ENCODE measurements around the gene EFEMP2. TPM values are rescaled to one million over a fixed set of nuclear protein-coding genes. Genes with fewer than 3 reads are reported as not detected.

The EFEMP2 gene
- total RNA-seq, 1 donor from 2014 or later, result 97.3 TPM

DNA sequence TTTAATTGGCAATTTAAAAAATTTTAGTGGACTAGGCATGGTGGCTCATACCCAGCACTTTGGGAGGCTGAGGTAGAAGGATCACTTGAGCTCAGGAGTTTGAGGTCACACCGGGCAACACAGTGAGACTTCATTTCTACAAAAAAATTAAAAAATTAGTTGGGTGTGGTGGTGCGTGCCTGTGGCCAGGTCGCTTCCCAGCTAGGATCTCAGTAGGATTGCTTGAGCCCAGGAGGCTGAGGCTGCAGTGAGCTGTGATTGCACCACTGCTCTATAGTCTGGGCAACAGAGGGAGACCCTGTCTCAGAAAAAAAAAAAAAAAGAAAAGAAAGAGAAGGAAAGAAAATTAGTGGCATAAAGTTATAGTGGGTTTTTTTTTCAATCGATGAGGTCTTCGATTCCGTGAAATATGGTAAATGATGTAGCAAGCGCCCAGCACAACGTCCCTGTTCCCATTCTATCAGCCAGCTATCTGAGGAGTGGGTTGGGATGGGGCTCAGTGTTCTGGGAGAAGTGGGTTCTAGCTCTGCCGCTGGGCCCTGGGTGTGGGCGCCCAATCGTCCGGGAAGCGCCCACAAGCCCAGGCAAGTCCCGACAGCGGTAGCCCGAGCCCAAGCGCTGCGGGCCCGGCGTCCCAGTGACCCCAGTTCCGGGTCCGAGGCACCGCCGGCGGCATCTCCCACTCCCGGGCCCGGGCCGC, 26.2 kb upstream of the EFEMP2 start:
- H3K9me3 Mint-ChIP-seq (ENCODE audit: unreplicated experiment), result no peaks in the 10 kb centered on the region
- Histone ChIP-seq H3K4me3 (ENCODE audit: insufficient read depth, low read depth, low read length) (peak overlapping the region; percentile 94), H3K27me3 (ENCODE audit: insufficient read depth, low read length) (no peaks in the 10 kb centered on the region), H4K20me1 (ENCODE audit: insufficient read depth, low read length) (peaks cover 54% of the 10 kb centered on the region), H3K9me3 (ENCODE audit: insufficient read depth, low read depth, low read length) (no peaks in the 10 kb centered on the region), H3K79me2 (ENCODE audit: insufficient read depth, low read length) (peaks cover 72% of the 10 kb centered on the region), H3K4me2 (ENCODE audit: low read length) (peak overlapping the region; percentile 89), H3K36me3 (ENCODE audit: insufficient read depth, low read length) (peaks cover 22% of the 10 kb centered on the region), H3K9ac (ENCODE audit: low read length) (peak overlapping the region; percentile 99), H3K27ac (ENCODE audit: low read depth, low read length) (peak overlapping the region; percentile 95), H3K4me1 (ENCODE audit: insufficient read depth, low read length) (peaks cover 55% of the 10 kb centered on the region), H2AFZ (ENCODE audit: low read depth, low read length) (no peak overlapping the region)
- peak overlapping the region; percentile 95 for H3K4me3 Mint-ChIP-seq (ENCODE audit: unreplicated experiment)
- H3K36me3 Mint-ChIP-seq (ENCODE audit: low read depth, unreplicated experiment), result peaks cover 9% of the 10 kb centered on the region
- peaks cover 37% of the 10 kb centered on the region for H3K4me1 Mint-ChIP-seq (ENCODE audit: low read depth, unreplicated experiment)
- peak overlapping the region; percentile 90 for H3K27ac Mint-ChIP-seq (ENCODE audit: unreplicated experiment)
- DNase-seq (ENCODE audit: low read depth) (no peak), FAIRE-seq (no peak)
- H3K27me3 Mint-ChIP-seq (ENCODE audit: low read depth, unreplicated experiment), result no peaks in the 10 kb centered on the region
- no peak for TF ChIP-seq EZH2 (IDR thresholded peaks at IDR 0.05; ENCODE audit: insufficient read depth, low read length)
- no peak for TF ChIP-seq CTCF (IDR thresholded peaks at IDR 0.05; ENCODE audit: insufficient read depth, low read depth, low read length)

DNA sequence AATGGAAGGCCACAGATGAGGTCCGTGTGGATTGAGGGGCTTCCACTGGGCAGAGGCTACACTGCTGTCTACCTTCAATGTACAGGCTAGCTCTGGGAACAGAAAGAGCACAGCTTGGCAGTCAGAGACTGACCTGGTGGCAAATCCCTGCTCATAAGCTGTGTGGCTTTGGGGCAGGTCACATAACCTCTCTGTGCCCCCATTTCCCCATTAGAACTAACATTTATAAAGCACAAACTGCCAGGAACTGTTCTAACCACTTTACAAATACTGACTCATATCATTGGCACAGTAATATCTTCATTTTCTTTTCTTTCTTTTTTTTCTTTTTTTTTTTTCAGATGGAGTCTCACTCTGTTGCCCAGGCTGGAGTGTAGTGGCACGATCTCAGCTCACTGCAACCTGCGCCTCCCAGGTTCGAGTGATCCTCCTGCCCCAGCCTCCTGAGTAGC, 24.4 kb upstream of the EFEMP2 start:
- H3K4me3 Mint-ChIP-seq (ENCODE audit: unreplicated experiment), result peak overlapping the region; percentile 95
- H3K27me3 Mint-ChIP-seq (ENCODE audit: low read depth, unreplicated experiment), result no peaks in the 10 kb centered on the region

More for the DNA sequence above, 24.4 kb upstream of the EFEMP2 start:
- H3K79me2 ChIP-seq (ENCODE audit: insufficient read depth, low read length), result peaks cover 89% of the 10 kb centered on the region
- H3K27me3 ChIP-seq (ENCODE audit: insufficient read depth, low read length), result no peaks in the 10 kb centered on the region
- FAIRE-seq (no peak), DNase-seq (ENCODE audit: low read depth) (no peak)
- H3K4me1 Mint-ChIP-seq (ENCODE audit: low read depth, unreplicated experiment), result peaks cover 27% of the 10 kb centered on the region
- peaks cover 14% of the 10 kb centered on the region for H3K36me3 Mint-ChIP-seq (ENCODE audit: low read depth, unreplicated experiment)
- peak overlapping the region; percentile 89 for H3K4me2 ChIP-seq (ENCODE audit: low read length)
- peak overlapping the region; percentile 36 for H3K27ac ChIP-seq (ENCODE audit: low read depth, low read length)
- peak overlapping the region; percentile 99 for H3K9ac ChIP-seq (ENCODE audit: low read length)
- H3K4me1 ChIP-seq (ENCODE audit: insufficient read depth, low read length), result peaks cover 55% of the 10 kb centered on the region
- TF ChIP-seq CTCF (IDR thresholded peaks at IDR 0.05; ENCODE audit: insufficient read depth, low read depth, low read length) (no peak), EZH2 (IDR thresholded peaks at IDR 0.05; ENCODE audit: insufficient read depth, low read length) (no peak)
- no peak overlapping the region for H2AFZ ChIP-seq (ENCODE audit: low read depth, low read length)
- no peaks in the 10 kb centered on the region for H3K9me3 ChIP-seq (ENCODE audit: insufficient read depth, low read depth, low read length)
- no peaks in the 10 kb centered on the region for H3K9me3 Mint-ChIP-seq (ENCODE audit: unreplicated experiment)
- peak overlapping the region; percentile 48 for H3K4me3 ChIP-seq (ENCODE audit: insufficient read depth, low read depth, low read length)
- H3K36me3 ChIP-seq (ENCODE audit: insufficient read depth, low read length), result peaks cover 26% of the 10 kb centered on the region
- peaks cover 71% of the 10 kb centered on the region for H4K20me1 ChIP-seq (ENCODE audit: insufficient read depth, low read length)
- peak overlapping the region; percentile 77 for H3K27ac Mint-ChIP-seq (ENCODE audit: unreplicated experiment)
